Measurements from ENCODE around the gene SEMA3F. TPM values are rescaled to one million over a fixed set of nuclear protein-coding genes. Genes with fewer than 3 reads are reported as not detected.

The SEMA3F gene
- polyA plus RNA-seq, 1 experiment, result 11.4 TPM

DNA sequence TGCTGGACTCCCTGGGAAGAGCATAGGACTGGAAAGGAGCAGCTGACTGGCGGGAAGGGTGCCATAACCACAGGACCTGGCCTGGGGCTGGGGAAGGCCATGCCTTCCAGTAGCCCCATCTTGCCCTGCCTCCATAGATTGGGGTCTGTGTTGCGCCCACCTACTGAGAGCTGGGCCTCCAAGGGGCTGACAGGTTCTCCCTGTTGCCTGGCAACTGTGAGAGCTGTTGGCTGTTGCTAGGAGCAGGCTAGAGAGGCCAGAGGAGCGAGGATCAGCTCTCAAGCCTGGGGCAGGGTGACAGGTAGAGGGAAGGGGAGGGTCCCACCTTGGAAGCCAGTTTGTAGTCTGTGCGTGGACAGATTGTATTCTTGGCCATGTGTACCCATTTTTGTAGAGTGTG, 78.1 kb downstream of the SEMA3F start:
- ChIA-PET CTCF (interaction anchor here (0.6 to 1.7 kb wide), 5 partner anchors 24 to 121 kb away, joined by 3 to 9 read pairs (median 8); no protein-coding TSS in a partner anchor), POLR2A (no interaction called here)
- TF ChIP-seq, protein P1, sequence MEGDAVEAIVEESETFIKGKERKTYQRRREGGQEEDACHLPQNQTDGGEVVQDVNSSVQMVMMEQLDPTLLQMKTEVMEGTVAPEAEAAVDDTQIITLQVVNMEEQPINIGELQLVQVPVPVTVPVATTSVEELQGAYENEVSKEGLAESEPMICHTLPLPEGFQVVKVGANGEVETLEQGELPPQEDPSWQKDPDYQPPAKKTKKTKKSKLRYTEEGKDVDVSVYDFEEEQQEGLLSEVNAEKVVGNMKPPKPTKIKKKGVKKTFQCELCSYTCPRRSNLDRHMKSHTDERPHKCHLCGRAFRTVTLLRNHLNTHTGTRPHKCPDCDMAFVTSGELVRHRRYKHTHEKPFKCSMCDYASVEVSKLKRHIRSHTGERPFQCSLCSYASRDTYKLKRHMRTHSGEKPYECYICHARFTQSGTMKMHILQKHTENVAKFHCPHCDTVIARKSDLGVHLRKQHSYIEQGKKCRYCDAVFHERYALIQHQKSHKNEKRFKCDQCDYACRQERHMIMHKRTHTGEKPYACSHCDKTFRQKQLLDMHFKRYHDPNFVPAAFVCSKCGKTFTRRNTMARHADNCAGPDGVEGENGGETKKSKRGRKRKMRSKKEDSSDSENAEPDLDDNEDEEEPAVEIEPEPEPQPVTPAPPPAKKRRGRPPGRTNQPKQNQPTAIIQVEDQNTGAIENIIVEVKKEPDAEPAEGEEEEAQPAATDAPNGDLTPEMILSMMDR (IDR thresholded peaks at IDR 0.05; ENCODE audit: insufficient read depth, low read depth, low read length), result no peak

GRCh38 chr3:50235716-50236483, 80.8 kb downstream of the SEMA3F start, which contains the start of gene GNAI2:
GNAI2 (plus strand) TSS chr3:50236204; CDS start chr3:50236336, 132 bp downstream.
- Histone ChIP-seq H3K4me3 (ENCODE audit: low read depth, low read length) (peak within 1 kb of the TSS; percentile 76), H3K36me3 (ENCODE audit: control insufficient read depth, insufficient read depth, low read length) (peaks cover 3% of the 10 kb centered on the region; the same call in 1 of the 2 replicates), H3K27me3 (ENCODE audit: control insufficient read depth, insufficient read depth, low read length) (no peaks in the 10 kb centered on the region)
- ChIA-PET POLR2A (interaction anchor here (0.5 to 1.0 kb wide), 9 partner anchors 11 to 1479 kb away, joined by 3 to 7 read pairs (median 5); no protein-coding TSS in a partner anchor), CTCF (interaction anchor here (0.6 to 3.8 kb wide), 13 partner anchors 9 to 92 kb away, joined by 3 to 41 read pairs (median 4); partner anchors contain the start of gene TUSC2)
- TF ChIP-seq, protein P1 (IDR thresholded peaks at IDR 0.05; ENCODE audit: insufficient read depth, low read depth, low read length), result no peak
- peak; percentile 93 for DNase-seq (ENCODE audit: low read depth)

More for the DNA sequence above, 78.1 kb downstream of the SEMA3F start:
- Histone ChIP-seq H3K27me3 (ENCODE audit: control insufficient read depth, insufficient read depth, low read length) (no peaks in the 10 kb centered on the region), H3K36me3 (ENCODE audit: control insufficient read depth, insufficient read depth, low read length) (no peaks in the 10 kb centered on the region), H3K4me3 (ENCODE audit: low read depth, low read length) (no peak overlapping the region)
- no peak for DNase-seq (ENCODE audit: low read depth)

GRCh38 chr3:50236484-50237132, 81.5 kb downstream of the SEMA3F start:
- CTCF ChIA-PET, result interaction anchor here (1.2 to 3.8 kb wide), 6 partner anchors 10 to 111 kb away, joined by 3 to 41 read pairs (median 5); no protein-coding TSS in a partner anchor
- TF ChIP-seq, protein P1 (IDR thresholded peaks at IDR 0.05; ENCODE audit: insufficient read depth, low read depth, low read length), result no peak
- DNase-seq (ENCODE audit: low read depth), result no peak
- Histone ChIP-seq H3K27me3 (ENCODE audit: control insufficient read depth, insufficient read depth, low read length) (no peaks in the 10 kb centered on the region), H3K4me3 (ENCODE audit: low read depth, low read length) (peak overlapping the region; percentile 76), H3K36me3 (ENCODE audit: control insufficient read depth, insufficient read depth, low read length) (peaks cover 8% of the 10 kb centered on the region)
- POLR2A ChIA-PET, result no interaction called here

DNA sequence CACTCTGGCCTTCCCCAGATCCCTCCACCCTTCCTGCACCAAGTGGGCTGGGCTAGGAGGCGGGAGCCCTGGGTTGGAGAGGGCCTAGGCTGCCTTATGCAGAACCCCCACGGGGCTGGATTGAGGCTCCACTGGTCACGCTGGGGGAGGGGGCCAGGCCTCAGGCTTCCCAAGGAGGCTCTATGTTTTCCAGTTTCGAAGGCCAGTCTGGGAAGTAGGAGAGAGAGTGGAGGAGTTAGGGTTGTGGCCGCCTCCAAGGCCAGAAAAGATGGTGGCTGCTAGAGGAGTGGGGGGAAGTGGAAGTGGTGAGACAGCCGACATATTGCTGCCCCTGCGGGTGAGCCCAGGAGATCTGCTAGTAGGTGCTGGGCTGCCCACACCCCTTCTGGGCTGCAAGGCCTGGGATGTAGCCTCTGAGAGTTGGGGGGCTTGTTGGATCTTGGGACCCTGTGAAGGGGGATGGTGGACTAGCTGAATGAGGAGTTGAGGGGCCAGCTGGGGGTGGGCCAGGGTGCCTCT, 82.1 kb downstream of the SEMA3F start:
- TF ChIP-seq, protein P1 (IDR thresholded peaks at IDR 0.05; ENCODE audit: insufficient read depth, low read depth, low read length), result no peak
- DNase-seq (ENCODE audit: low read depth), result no peak
- Histone ChIP-seq H3K36me3 (ENCODE audit: control insufficient read depth, insufficient read depth, low read length) (peaks cover 8% of the 10 kb centered on the region), H3K27me3 (ENCODE audit: control insufficient read depth, insufficient read depth, low read length) (no peaks in the 10 kb centered on the region), H3K4me3 (ENCODE audit: low read depth, low read length) (peak overlapping the region; percentile 76)
- CTCF ChIA-PET, result interaction anchor here (1.0 to 3.8 kb wide), 5 partner anchors 10 to 110 kb away, joined by 3 to 41 read pairs (median 8); no protein-coding TSS in a partner anchor
- POLR2A ChIA-PET, result no interaction called here

Measured in BJ (cell line).